Spleen (tissue), 7 donors: ENCODE data around the gene PGAM2.
"Not testable (repeated sequence)": the region's sequence is repeated elsewhere in the genome, so short reads cannot be mapped to it uniquely, and the experiment has no call there.

ENCODE experiments used
- CTCF ChIP-seq, 11 experiments: fragments of 200-600 bp in 7 of 11; fragments of 450-650 bp in 4 of 11; sonication (generic) in 4 of 11; IDR thresholded peaks in 8 of 11; conservative IDR thresholded peaks in 3 of 11; 1 replicate in 7 of 11; 2 replicates in 4 of 11; pipeline versions ENCODE4 v1.4.0 to v1.8.0; 2016 to 2021; ENCODE audit warnings: antibody characterized with exemption in 11 of 11, inconsistent platforms in 4 of 11, mild to moderate bottlenecking in 1 of 11
- POLR2A ChIP-seq, 3 donors: fragments of 450-650 bp; IDR thresholded peaks; one replicate each; pipeline ENCODE4 v1.5.1; 2017; ENCODE audit warnings: antibody characterized with exemption in 3 of 3, mild to moderate bottlenecking in 1 of 3
- POLR2AphosphoS5 ChIP-seq, 3 donors: sonication (generic); formaldehyde crosslinking; IDR thresholded peaks; one replicate each; pipeline ENCODE4 v1.5.1; 2017; ENCODE audit warnings: antibody characterized with exemption in 3 of 3
- donor health status: DM: no; HTN: no; CAD: no; lungs with moderate emphysema.
- donor health status: DM: no; HTN: no; CAD: no.
- donor health status: DM: no; HTN: no; CAD: no.

- not testable (repeated sequence) for TF ChIP-seq CTCF (IDR thresholded peaks at IDR 0.05 in 8 of 11, conservative IDR thresholded peaks at IDR 0.05 in 3 of 11); POLR2A (IDR thresholded peaks at IDR 0.05); POLR2AphosphoS5 (IDR thresholded peaks at IDR 0.05)
Observed at GRCh38 chr7:44036364-44036763, 29.0 kb downstream of the PGAM2 start.
